GM19035 (cell line): ENCODE measurements around the gene IGFN1.
"Not testable (repeated sequence)": the region's sequence is repeated elsewhere in the genome, so short reads cannot be mapped to it uniquely, and the experiment has no call there.

Experiments used
- ATAC-seq: cut with Tn5 transposase; IDR thresholded peaks from one replicate; pipeline ENCODE4 v1.9.1; 2021; ENCODE audit not compliant: unreplicated experiment

Gene IGFN1

GRCh38 chr1:201216395-201217085 lies 25.9 kb downstream of the IGFN1 start:
- ATAC-seq: no peak

GRCh38 chr1:201217146-201217545 lies 26.5 kb downstream of the IGFN1 start:
- ATAC-seq: no peak

GRCh38 chr1:201217851-201218250 lies 27.2 kb downstream of the IGFN1 start:
- no peak for ATAC-seq

- no peak for ATAC-seq
Observed at GRCh38 chr1:201218409-201218808, 27.8 kb downstream of the IGFN1 start.

GRCh38 chr1:201219481-201220387 lies 29.1 kb downstream of the IGFN1 start:
- ATAC-seq: no peak

GRCh38 chr1:201220388-201220715 lies 29.7 kb downstream of the IGFN1 start:
- ATAC-seq: no peak

GRCh38 chr1:201221201-201221846 lies 30.7 kb downstream of the IGFN1 start:
- ATAC-seq: no peak

- ATAC-seq: no peak
Observed at GRCh38 chr1:201222125-201222524, 31.5 kb downstream of the IGFN1 start.

GRCh38 chr1:201223852-201224665 lies 33.4 kb downstream of the IGFN1 start:
- no peak for ATAC-seq

- ATAC-seq: no peak
Observed at GRCh38 chr1:201224666-201225370, 34.2 kb downstream of the IGFN1 start.

- ATAC-seq: no peak
Observed at GRCh38 chr1:201226178-201226514, 35.5 kb downstream of the IGFN1 start.

GRCh38 chr1:201226859-201227488 lies 36.4 kb downstream of the IGFN1 start:
- no peak for ATAC-seq

- no peak for ATAC-seq
Observed at GRCh38 chr1:201228011-201228983, 37.7 kb downstream of the IGFN1 start.

- no peak for ATAC-seq
Observed at GRCh38 chr1:201229095-201229494, 38.5 kb downstream of the IGFN1 start.

- no peak for ATAC-seq
Observed at GRCh38 chr1:201229771-201230635, 39.4 kb downstream of the IGFN1 start.

- ATAC-seq: no peak
Observed at GRCh38 chr1:201230676-201231075, 40.1 kb downstream of the IGFN1 start.

GRCh38 chr1:201239646-201240045 lies 49.0 kb downstream of the IGFN1 start:
- ATAC-seq: not testable (repeated sequence)

- ATAC-seq: no peak
Observed at GRCh38 chr1:201240171-201240570, 49.5 kb downstream of the IGFN1 start.
